Measurements from ENCODE around the gene CRB1. TPM values are rescaled to one million over a fixed set of nuclear protein-coding genes. Genes with fewer than 3 reads are reported as not detected.
"Not testable (repeated sequence)": the region's sequence is repeated elsewhere in the genome, so short reads cannot be mapped to it uniquely, and the experiment has no call there.

Gene CRB1
- total RNA-seq, 1 donor from 2014 or later: not detected

DNA sequence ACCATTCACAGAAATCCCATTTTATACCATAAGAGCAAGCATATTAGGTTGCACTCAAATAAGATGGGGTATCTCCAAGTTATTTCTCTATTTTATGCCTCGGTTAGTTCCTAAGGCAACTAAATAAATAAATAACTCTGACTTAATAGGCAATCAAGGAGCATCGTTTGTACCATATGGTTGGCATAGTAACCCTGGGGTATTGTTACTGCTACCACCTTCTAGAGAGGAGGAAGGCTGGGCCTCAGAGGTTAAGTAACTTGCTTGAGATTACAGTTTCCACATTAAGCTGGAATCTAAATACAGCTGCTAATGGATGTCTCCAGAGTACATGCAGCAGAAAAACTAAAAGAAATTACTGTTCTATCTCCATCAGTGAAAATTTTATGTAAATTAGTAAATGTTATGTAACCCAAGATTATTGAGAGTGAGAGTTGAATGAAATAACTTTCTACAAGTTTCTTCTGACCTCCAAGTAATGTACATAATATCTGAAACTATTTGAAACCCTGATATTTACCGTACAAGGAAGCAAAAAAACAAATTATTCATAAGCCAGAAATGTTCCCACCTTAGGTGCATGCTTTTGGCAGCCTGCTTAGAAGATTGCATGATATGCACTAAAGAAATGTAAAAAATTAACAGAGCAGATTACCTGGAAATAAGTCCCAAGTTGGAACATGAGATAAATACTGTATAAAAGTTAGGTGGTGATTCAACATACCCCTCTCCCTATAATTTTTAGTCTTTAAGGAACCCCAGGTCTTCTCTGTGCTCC is 127.0 kb downstream of the CRB1 start:
- DNase-seq (ENCODE audit: extremely low read depth, low read depth, low spot score): no peak

- DNase-seq (ENCODE audit: extremely low read depth, low read depth, low spot score): no peak
Observed at GRCh38 chr1:197397895-197398294, 129.8 kb downstream of the CRB1 start.

- no peak for DNase-seq (ENCODE audit: extremely low read depth, low read depth, low spot score)
Observed at GRCh38 chr1:197399755-197400521, 131.9 kb downstream of the CRB1 start.

GRCh38 chr1:197400522-197400902 is 132.5 kb downstream of the CRB1 start:
- no peak for DNase-seq (ENCODE audit: extremely low read depth, low read depth, low spot score)

GRCh38 chr1:197402189-197402588 is 134.1 kb downstream of the CRB1 start:
- DNase-seq (ENCODE audit: extremely low read depth, low read depth, low spot score): no peak

GRCh38 chr1:197404774-197405173 is 136.7 kb downstream of the CRB1 start:
- DNase-seq (ENCODE audit: extremely low read depth, low read depth, low spot score): not testable (repeated sequence)

DNA sequence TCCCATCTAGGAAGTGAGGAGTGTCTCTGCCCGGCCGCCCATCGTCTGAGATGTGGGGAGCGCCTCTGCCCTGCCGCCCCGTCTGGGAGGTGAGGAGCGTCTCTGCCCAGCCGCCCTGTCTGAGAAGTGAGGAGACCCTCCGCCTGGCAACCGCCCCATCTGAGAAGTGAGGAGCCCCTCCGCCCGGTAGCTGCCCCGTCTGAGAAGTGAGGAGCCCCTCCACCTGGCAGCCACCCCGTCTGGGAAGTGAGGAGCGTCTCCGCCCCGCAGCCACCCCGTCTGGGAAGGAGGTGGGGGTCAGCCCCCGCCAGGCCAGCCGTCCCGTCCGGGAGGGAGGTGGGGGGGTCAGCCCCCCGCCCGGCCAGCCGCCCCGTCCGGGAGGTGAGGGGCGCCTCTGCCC is 137.6 kb downstream of the CRB1 start:
- DNase-seq (ENCODE audit: extremely low read depth, low read depth, low spot score): not testable (repeated sequence)

DNA sequence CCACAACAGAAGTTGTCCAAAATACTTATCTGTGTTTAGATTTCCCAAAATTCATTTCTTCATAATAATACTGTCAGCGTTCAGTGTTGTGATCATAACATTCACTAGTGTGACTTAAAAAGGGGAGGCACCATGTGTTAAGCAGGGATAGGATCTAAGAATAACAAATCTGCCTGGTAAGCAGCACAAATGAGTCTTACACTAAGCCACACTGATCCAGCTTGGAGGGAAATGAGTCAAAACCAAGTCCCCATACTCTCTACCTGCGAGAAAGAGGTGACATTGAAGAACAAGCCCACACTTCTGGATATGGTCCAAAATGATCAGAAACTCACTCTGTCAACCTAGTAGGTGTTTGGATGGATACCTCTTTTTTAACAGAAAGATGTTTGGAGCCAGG is 145.5 kb downstream of the CRB1 start:
- DNase-seq (ENCODE audit: extremely low read depth, low read depth, low spot score): no peak

DNA sequence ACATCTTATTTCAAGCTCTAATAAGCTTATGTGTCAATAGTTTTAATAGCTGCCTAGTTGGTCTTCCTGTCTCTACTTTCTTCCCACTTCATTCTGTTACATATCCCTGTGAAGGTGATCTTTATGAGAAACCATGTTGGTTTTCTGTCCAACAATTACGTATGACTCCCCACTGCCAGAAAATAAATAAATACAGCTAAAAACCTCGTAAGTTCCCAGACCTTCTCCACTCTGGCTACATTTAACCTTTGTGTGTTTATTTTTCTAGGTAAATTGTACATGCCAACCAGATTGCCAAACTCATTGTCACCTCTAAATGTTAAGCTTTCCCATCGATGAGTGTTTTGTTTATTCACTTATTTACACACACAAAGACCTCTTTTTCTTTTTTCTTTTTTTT is 147.2 kb downstream of the CRB1 start:
- no peak for DNase-seq (ENCODE audit: extremely low read depth, low read depth, low spot score)

- DNase-seq (ENCODE audit: extremely low read depth, low read depth, low spot score): no peak
Observed at GRCh38 chr1:197418693-197419092, 150.6 kb downstream of the CRB1 start.

GRCh38 chr1:197422993-197423392 is 154.9 kb downstream of the CRB1 start:
- DNase-seq (ENCODE audit: extremely low read depth, low read depth, low spot score): no peak

DNA sequence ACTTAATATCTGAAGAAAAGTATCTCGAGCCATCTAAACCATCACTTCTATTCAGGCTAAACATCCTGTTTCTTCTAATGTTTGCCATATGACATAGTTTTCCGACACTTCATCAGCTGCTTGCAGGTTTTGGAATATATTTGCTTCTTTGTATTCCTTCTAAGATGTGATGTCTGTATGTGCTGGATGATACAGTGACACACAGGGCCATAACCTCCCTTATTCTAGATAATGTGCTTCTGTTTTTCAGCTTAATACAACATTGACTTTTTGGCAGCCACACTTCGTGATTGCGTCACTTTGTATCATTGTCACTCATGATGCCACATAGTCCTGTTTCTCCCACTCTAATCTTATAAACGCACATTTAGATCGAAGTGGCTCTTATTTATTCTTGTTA is 156.3 kb downstream of the CRB1 start:
- no peak for DNase-seq (ENCODE audit: extremely low read depth, low read depth, low spot score)

GRCh38 chr1:197429372-197429771 is 161.3 kb downstream of the CRB1 start:
- no peak for DNase-seq (ENCODE audit: extremely low read depth, low read depth, low spot score)

DNA sequence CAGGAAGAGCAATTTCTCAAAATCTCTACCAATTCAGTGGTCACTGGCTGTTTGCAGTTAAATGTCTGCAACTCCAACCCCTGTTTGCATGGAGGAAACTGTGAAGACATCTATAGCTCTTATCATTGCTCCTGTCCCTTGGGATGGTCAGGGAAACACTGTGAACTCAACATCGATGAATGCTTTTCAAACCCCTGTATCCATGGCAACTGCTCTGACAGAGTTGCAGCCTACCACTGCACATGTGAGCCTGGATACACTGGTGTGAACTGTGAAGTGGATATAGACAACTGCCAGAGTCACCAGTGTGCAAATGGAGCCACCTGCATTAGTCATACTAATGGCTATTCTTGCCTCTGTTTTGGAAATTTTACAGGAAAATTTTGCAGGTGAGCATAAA is 167.2 kb downstream of the CRB1 start:
- no peak for DNase-seq (ENCODE audit: extremely low read depth, low read depth, low spot score)

DNA sequence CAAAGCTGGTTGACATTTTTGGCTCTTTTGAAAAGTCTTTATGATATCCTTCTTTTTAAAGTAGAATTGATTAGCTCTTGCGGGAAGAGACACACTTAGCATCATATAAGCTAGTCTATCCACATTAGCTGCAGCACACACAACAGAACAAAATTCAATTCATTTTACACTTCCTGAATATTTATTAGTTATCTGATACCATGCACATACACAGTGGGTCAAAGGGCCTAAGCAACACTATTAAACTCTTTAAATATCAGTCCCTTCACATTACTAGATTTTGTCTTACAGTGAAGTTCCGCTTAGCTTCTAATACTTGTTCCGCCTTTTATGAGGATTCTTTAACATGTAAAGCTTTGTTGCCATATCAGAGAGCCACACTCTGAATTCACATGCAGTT is 169.5 kb downstream of the CRB1 start:
- DNase-seq (ENCODE audit: extremely low read depth, low read depth, low spot score): no peak

DNA sequence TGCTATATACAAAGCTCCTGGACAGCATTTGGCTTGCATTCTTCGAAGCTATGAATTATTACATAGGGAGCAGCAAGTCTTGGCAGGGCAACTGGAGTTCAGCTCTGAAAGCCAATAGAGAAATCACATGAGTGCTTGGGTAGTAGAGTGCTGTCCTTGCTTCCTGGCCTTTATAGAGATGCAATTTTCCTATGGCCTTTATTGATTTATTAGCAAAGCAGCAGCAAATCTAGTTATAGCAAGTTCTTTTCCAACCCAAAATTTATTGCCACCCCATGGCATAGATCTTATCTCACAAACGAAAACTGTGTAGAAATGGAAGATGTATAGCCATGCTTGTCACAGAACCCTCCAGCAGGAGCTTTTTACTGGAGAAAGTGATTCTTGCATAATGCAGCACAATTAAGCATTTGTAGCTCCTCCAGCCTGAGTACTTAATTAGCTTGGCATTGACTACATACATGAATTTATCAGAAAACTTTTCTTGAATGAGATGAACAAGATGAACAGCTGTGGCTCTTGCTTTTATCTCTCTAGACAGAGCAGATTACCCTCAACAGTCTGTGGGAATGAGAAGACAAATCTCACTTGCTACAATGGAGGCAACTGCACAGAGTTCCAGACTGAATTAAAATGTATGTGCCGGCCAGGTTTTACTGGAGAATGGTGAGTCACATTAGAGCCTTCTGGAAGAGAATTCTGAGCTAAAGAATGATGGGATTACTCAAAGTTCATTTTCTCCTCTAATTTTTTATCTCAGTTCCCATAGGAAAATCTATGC is 170.1 kb downstream of the CRB1 start:
- DNase-seq (ENCODE audit: extremely low read depth, low read depth, low spot score): no peak

DNA sequence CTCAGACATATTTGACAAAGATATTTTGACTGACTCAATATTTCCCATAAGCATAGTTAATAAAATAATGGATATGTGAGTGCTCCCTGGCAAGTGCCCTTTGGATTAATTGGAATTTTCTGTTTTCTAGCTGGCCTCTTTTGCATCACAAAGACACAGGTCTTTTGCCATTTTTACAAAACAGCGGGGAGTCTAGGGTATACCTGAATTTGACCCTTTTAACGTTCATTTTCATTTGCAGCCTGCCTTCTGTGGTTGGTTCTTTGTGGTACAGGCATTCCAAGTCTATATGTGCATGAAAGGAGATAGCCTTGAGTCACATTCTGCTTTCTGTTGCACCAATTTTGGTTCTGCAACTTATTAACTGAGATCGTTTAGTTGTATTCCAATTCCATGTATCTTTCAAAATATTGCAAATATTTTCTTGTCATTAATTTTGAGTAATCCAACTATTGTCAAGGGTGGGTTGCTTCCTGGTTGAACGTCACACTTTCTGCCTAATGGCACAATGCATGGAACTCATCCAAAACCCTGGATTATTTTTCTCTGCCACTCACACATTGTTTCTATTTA is 171.7 kb downstream of the CRB1 start:
- no peak for DNase-seq (ENCODE audit: extremely low read depth, low read depth, low spot score)

GRCh38 chr1:197440715-197441114 is 172.7 kb downstream of the CRB1 start:
- no peak for DNase-seq (ENCODE audit: extremely low read depth, low read depth, low spot score)

DNA sequence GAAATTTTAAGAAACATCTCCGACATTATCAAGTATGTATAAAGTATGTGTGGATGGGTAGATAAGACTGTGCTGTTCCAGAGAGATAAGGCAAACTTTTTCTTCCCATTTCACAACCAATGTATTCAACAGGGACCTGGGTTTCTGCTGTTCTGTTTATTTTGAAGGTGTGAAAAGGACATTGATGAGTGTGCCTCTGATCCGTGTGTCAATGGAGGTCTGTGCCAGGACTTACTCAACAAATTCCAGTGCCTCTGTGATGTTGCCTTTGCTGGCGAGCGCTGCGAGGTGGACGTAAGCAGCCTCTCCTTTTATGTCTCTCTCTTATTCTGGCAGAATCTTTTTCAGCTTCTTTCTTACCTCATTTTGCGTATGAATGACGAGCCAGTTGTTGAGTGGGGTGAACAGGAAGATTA is 174.0 kb downstream of the CRB1 start:
- DNase-seq (ENCODE audit: extremely low read depth, low read depth, low spot score): no peak

DNA sequence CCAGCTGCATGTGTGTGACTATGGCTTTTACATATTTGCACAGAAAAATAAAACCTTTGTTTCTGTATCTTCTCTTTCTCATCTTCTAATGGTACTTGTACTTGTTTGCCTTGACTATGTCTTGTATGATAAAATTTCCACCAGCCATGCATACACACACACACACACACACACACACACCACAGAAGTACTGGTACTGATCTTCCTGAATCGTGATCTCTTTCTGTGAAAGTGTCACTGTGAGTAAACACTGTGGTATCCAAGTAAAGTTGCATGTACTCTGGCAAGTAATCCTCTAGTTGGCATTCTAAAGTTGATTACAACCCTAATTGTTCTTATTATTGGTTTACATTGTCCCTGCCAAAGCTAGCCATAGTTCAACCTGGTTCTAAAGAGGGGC is 176.7 kb downstream of the CRB1 start:
- no peak for DNase-seq (ENCODE audit: extremely low read depth, low read depth, low spot score)

DNA sequence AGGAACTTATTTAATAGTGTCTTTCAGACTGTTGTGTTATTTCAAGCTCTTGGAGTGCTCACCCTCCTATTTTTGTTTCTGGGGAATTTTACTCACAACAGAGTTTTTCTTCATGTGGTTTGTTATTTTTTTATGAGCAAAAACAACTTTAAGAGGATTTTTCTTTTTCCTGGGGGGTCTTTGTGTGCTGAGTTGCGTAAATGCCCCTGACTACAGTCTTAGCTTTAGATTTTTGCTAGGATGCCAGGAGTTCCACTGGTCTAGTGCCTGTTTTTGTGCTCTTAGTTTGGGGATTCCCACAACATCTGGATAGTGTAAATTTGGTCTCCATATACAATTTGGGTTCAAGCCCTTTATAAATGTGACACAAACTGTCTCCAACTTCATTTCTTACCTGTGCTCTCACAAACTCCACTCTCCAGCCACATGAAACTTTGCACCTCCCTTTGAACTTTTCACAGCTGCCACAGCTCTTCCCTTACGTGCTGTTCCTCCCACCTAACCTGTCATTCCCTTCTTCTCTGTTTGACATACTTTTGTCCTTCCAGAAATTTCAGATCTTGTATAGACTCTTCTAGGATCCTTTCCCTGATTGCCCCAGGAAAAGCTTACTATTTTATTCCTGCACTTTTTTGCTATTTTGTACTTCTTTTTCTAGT is 180.2 kb downstream of the CRB1 start:
- DNase-seq (ENCODE audit: extremely low read depth, low read depth, low spot score): no peak

Measured in glomerular endothelial cell (primary cell).